Lung (tissue), 12 donors: ENCODE measurements around the gene TOR4A. TPM values are rescaled to one million over a fixed set of nuclear protein-coding genes. Genes with fewer than 3 reads are reported as not detected.
A peak's percentile ranks its signal among the peaks of the same experiment; 100 is the strongest.
"Not testable (repeated sequence)": the region's sequence is repeated elsewhere in the genome, so short reads cannot be mapped to it uniquely, and the experiment has no call there.

ENCODE experiments used
- ATAC-seq: fragments of 200-7000 bp; cut with Tn5 transposase; one replicate; pipeline ENCODE4 v1.9.1; 2020; ENCODE audit warnings: moderate number of reproducible peaks; ENCODE audit not compliant: insufficient read depth, low FRiP score
- DNase-seq, 3 donors: peaks; one replicate each; pipeline ENCODE4 v3.0.0-alpha.2; 2013 to 2017
- H3K27ac ChIP-seq, 2 donors: one replicate each; pipeline ENCODE4 v1.5.1; 2013; ENCODE audit warnings: mild to moderate bottlenecking in 2 of 2, moderate library complexity in 2 of 2, control low read depth in 1 of 2, inconsistent platforms in 1 of 2, low read depth in 1 of 2, low read length in 1 of 2
- H3K27me3 ChIP-seq, 3 donors: one replicate each; pipeline ENCODE4 v1.5.1; 2013; ENCODE audit warnings: low read length in 2 of 3; ENCODE audit not compliant: control insufficient read depth in 3 of 3, insufficient read depth in 3 of 3
- H3K36me3 ChIP-seq, 4 donors: one replicate each; pipeline ENCODE4 v1.5.1; 2013; ENCODE audit warnings: low read length in 4 of 4, mild to moderate bottlenecking in 1 of 4, moderate library complexity in 1 of 4; ENCODE audit not compliant: control insufficient read depth in 4 of 4, insufficient read depth in 4 of 4
- H3K4me1 ChIP-seq, 5 donors: one replicate each; pipeline ENCODE4 v1.5.1; 2013; ENCODE audit warnings: low read length in 5 of 5, mild to moderate bottlenecking in 2 of 5, moderate library complexity in 1 of 5; ENCODE audit not compliant: control insufficient read depth in 5 of 5, insufficient read depth in 5 of 5
- H3K4me3 ChIP-seq: one replicate; pipeline ENCODE4 v1.5.1; 2013; ENCODE audit warnings: mild to moderate bottlenecking, control low read depth, moderate library complexity
- H3K9ac ChIP-seq, 2 donors: one replicate each; pipeline ENCODE4 v1.5.1; 2013; ENCODE audit warnings: low read length in 2 of 2, control low read depth in 1 of 2; ENCODE audit not compliant: insufficient read depth in 1 of 2
- H3K9me3 ChIP-seq, 4 donors: one replicate each; pipeline ENCODE4 v1.5.1; 2013; ENCODE audit warnings: low read length in 3 of 4, mild to moderate bottlenecking in 1 of 4, moderate library complexity in 1 of 4; ENCODE audit not compliant: control insufficient read depth in 4 of 4, insufficient read depth in 3 of 4
- CTCF ChIP-seq: IDR thresholded peaks from 2 replicates; pipeline ENCODE4 v1.5.1; 2012; ENCODE audit warnings: mild to moderate bottlenecking; ENCODE audit errors: control extremely low read depth, extremely low read depth
- WGBS, 2 donors: extraction: QIAGEN DNeasy Blood & Tissue Kit; methylation state at CpG; one replicate each; pipeline ENCODE4 v1.1.7; 2013; 5-methylcytosine and 5-hydroxymethylcytosine counted together
- polyA plus RNA-seq, 2 donors: library from polyadenylated mRNA; stranded (reverse); fragments of 200-250 nt; gene quantifications; one replicate each; pipeline ENCODE4 v1.2.1, GENCODE V29; 2013
- total RNA-seq, 2 donors: library from RNA; depleted of rRNA in 1 of 2; stranded (reverse); fragments of >200 nt in 1 of 2; gene quantifications; one replicate each; pipeline ENCODE4 v1.2.1, GENCODE V29; 2014 to 2021
- donor health status: control.
- donor health status: control.
- donor health status: Bipolar disorder and iron deficiency.
- donor health status: healthy.
- donor health status: DM: yes; HTN: yes; CAD: no.

Gene TOR4A
- total and polyA plus RNA-seq, 4 donors = 9.6 to 42.5 (median 20.7) TPM

GRCh38 chr9:137237759-137238726 is 39.5 kb upstream of the TOR4A start:
- no peak for ATAC-seq
- H3K27ac ChIP-seq = no peak overlapping the region
- H3K4me1 ChIP-seq = peaks cover 0 to 26% (median 9%) of the 10 kb centered on the region in 5 donors

DNA sequence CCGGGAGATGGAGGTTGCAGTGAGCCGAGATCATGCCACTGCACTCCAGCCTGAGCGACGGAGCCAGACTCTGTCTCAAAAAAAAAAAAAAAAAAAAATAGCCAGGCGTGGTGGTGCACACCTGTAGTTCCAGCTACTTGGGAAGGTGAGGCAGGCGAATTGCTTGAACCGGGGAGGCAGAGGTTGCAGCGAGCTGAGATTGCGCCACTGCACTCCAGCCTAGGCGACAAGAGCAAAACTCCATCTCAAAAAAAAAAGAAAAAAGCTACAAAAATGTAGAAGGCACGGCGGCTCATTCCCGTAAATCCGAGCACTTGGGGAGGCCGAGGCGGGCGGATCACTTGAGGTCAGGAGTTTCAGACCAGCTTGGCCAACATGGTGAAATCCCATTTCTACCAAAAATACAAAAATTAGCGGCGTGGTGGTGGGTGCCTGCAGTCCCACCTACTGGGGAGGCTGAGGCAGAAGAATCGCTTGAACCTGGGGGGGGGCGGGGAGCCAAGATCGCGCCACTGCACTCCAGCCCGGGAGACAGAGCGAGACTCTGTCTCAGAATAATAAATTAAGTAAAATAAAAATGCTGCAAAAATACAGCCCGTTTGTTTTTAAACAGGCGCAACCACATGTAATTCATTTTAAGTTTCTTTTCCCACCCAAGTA is 37.9 kb upstream of the TOR4A start:
- H3K27me3 ChIP-seq, ATAC-seq, H3K9me3 ChIP-seq, DNase-seq: not testable (repeated sequence)
- Histone ChIP-seq H3K4me1 (peaks cover 0 to 27% (median 9%) of the 10 kb centered on the region in 5 donors), H3K9ac (peak overlapping the region in 1 of 2 donors; percentile 53), H3K4me3 (peak overlapping the region; percentile 47), H3K27ac (peak overlapping the region; percentile 97), H3K36me3 (peaks cover 0 to 20% (median 12%) of the 10 kb centered on the region in 4 donors)
- WGBS, 2 donors = 50 to 51% methylated on average over 27 of the region's 27 CpGs

More at GRCh38 chr9:137237759-137238726, 39.5 kb upstream of the TOR4A start:
- no peak for TF ChIP-seq CTCF
- DNase-seq = no peak
- no peaks in the 10 kb centered on the region for H3K9me3 ChIP-seq
- H3K4me3 ChIP-seq = no peak overlapping the region
- H3K27me3 ChIP-seq = no peaks in the 10 kb centered on the region
- H3K9ac ChIP-seq = no peak overlapping the region
- WGBS, 2 donors = 82 to 83% methylated on average over 13 of the region's 13 CpGs
- H3K36me3 ChIP-seq = peaks cover 0 to 11% (median 6%) of the 10 kb centered on the region in 4 donors

DNA sequence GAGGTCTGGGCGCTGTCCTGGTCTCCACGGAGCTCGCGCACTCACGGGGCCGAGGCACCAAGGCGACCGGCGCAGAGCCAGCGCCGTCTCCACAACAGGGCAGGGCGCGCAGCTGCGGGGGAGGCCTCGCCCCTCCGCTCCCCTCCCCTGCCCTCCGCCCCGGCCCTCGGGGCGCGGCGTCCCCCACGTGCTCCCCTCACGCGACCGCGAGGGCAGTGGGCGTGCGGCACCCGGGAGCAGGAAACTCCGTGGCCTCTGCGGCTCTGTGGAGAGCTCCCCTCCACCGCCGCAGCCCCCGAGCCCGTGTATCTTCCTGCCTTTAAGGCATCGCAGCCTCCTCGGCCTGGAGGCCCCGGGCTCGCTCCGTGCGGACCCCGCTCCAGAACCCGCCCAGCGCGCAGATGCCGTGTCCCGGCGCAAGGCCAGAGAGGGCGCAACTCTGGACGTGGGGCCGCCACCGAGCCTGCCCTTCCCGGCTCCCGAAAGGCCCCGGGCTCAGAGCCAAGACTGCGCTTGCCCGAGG is 37.1 kb upstream of the TOR4A start:
- Histone ChIP-seq H3K27me3 (no peaks in the 10 kb centered on the region), H3K4me1 (peaks cover 0 to 27% (median 9%) of the 10 kb centered on the region in 5 donors), H3K27ac (peak overlapping the region; percentile 97), H3K9ac (peak overlapping the region in 1 of 2 donors; percentile 53), H3K36me3 (peaks cover 0 to 20% (median 12%) of the 10 kb centered on the region in 4 donors), H3K9me3 (no peaks in the 10 kb centered on the region), H3K4me3 (peak overlapping the region; percentile 47)
- peak; percentile 15 for ATAC-seq
- DNase-seq = peak; percentile 87 to 91 (median 88)
- TF ChIP-seq CTCF = no peak
- 0 to 1% methylated on average over 41 to 58 of the region's 58 CpGs for WGBS, 2 donors
